AG09309 (cell line): ENCODE results near the gene DGCR2.
"Not testable (repeated sequence)": the region's sequence is repeated elsewhere in the genome, so short reads cannot be mapped to it uniquely, and the experiment has no call there.

ENCODE experiments used
- DNase-seq: peaks from one replicate; pipeline ENCODE4 v3.0.0-alpha.2; 2010; ENCODE audit warnings: low read depth
- H3K4me3 ChIP-seq: 2 replicates; pipeline ENCODE4 v1.5.1; 2011; ENCODE audit warnings: mild to moderate bottlenecking, low read depth, low read length, moderate library complexity; ENCODE audit not compliant: control insufficient read depth
- CTCF ChIP-seq: IDR thresholded peaks from 2 replicates; pipeline ENCODE4 v1.5.1; 2011; ENCODE audit warnings: mild to moderate bottlenecking, low read depth, low read length, inconsistent platforms; ENCODE audit not compliant: insufficient read depth, control insufficient read depth; ENCODE audit errors: missing control alignments

DGCR2 gene

DNA sequence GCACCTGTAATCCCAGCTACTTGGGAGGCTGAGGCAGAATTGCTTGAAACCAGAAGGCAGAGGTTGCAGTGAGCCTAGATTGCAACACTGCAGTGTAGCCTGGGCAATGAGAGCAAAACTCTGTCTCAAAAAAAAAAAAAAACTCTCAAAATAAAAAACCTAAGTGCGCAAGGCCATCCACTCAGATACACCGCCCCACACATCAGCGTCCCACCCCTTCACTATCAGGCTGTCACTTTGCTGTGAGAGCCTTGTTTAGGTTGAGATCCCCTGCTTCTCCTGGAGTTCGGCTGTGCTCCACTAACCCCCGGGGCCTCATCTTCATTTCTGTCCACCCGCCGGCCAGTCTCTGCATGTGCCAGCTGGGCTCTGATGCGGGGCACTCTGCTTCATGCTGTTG is 44.2 kb upstream of the DGCR2 start:
- H3K4me3 ChIP-seq, result no peak overlapping the region
- no peak for DNase-seq
- no peak for TF ChIP-seq CTCF

DNA sequence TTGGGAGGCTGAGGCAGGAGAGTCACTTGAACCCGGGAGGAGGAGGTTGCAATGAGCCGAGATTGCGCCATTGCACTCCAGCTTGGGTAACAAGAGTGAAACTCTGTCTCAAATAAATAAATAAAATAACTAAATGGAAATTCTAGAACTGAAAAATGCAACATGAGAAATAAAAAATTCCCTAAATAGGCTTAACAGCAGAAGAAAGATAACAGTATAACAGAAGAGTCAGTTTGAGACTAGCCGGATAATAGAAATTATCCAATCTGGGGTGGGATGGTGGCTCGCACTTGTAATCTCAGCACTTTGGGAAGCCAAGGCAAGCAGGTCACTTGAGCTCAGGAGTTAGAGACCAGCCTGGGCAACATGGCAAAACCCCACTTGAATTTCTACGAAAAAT is 42.2 kb upstream of the DGCR2 start:
- no peak for DNase-seq
- TF ChIP-seq CTCF, result no peak
- H3K4me3 ChIP-seq, result no peak overlapping the region

GRCh38 chr22:19158649-19159048 is 36.4 kb upstream of the DGCR2 start:
- not testable (repeated sequence) for H3K4me3 ChIP-seq, DNase-seq

GRCh38 chr22:19156109-19156508 is 33.9 kb upstream of the DGCR2 start:
- H3K4me3 ChIP-seq, DNase-seq: not testable (repeated sequence)

- DNase-seq, result no peak
- no peak overlapping the region for H3K4me3 ChIP-seq
- no peak for TF ChIP-seq CTCF
These were observed 31.0 kb upstream of the DGCR2 start for GRCh38 chr22:19152942-19153883.

- no peak for TF ChIP-seq CTCF
These were observed 29.3 kb upstream of the DGCR2 start for GRCh38 chr22:19151329-19152191.

DNA sequence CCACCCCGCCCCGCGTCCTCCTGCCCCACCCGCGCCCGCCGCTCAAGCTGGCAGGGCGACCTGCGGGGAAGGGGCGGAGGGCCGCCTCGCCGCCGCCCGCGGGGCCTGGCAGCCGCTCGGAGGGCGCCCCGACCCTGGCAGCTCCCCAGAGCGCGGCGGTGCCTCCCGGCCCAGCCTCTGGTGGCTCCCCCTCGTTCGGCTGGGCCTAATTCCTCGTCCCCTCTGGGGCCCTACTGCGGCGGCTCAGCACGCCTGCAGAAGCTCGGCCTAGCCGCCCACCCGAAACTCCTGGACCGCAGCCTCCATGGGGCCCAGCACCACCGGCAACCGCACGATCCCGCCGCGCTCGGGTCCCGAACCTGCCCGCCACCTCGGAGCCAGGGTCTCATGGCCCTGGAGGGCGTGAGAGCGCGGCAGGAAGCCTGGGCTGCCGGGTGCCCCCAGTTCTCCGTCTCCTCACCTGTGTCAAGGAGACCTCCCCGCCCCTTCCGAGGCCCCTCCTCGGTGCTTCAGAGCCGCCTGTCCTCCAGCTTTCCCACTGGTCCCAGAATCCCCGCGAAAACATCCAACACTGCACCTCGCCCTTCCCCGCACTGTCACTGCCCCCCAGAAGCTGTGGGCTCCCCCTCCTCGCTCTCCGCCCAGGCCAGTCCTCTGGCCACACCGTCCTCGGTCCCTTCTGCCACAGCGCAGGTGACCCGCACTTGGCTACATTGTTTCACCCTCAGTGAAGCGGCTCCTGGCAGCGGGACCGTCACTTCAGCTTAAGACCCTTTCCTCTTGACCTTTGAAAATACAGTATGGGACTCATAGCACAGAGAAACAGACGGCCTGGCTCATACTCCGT is 28.5 kb upstream of the DGCR2 start:
- H3K4me3 ChIP-seq, result no peak overlapping the region
- TF ChIP-seq CTCF, result no peak
- no peak for DNase-seq

More at GRCh38 chr22:19151329-19152191, 29.3 kb upstream of the DGCR2 start:
- DNase-seq, result no peak
- no peak overlapping the region for H3K4me3 ChIP-seq
